K562 (cell line): Measurements from ENCODE around the gene YOD1. TPM values are rescaled to one million over a fixed set of nuclear protein-coding genes. Genes with fewer than 3 reads are reported as not detected.

Experiments
- EP400 ChIP-seq: fragments of 450-650 bp; IDR thresholded peaks from 2 replicates; pipeline ENCODE4 v1.6.1; 2017; ENCODE audit warnings: antibody characterized with exemption, mild to moderate bottlenecking, moderate library complexity
- FOXP4 ChIP-seq: sonication (generic); formaldehyde crosslinking; IDR thresholded peaks from 2 replicates; pipeline ENCODE4 v1.8.0; 2022; ENCODE audit warnings: mild to moderate bottlenecking, missing genetic modification reagents, borderline replicate concordance
- HCFC1 ChIP-seq: IDR thresholded peaks from 2 replicates; pipeline ENCODE4 v1.6.1; 2012; ENCODE audit warnings: low read depth, low read length, improper control_type of control experiment
- HDAC8 ChIP-seq: fragments of 450-650 bp; IDR thresholded peaks from 2 replicates; pipeline ENCODE4 v1.6.1; 2016; ENCODE audit warnings: mild to moderate bottlenecking, missing genetic modification characterization, moderate library complexity, missing compliant biosample characterization
- HOMEZ ChIP-seq: fragments of 250-450 bp; sonication (Bioruptor Pico); IDR thresholded peaks from 2 replicates; pipeline ENCODE4 v1.4.0; 2020; ENCODE audit warnings: mild to moderate bottlenecking, moderate library complexity
- KLF10 ChIP-seq: fragments of 250-450 bp; sonication (Bioruptor Pico); IDR thresholded peaks from 2 replicates; pipeline ENCODE4 v1.6.1; 2021; ENCODE audit warnings: matching md5 sums
- MAFF ChIP-seq: IDR thresholded peaks from 2 replicates; pipeline ENCODE4 v1.6.1; 2012; ENCODE audit warnings: low read length, improper control_type of control experiment
- MCM7 ChIP-seq, 2 experiments: fragments of 450-650 bp; IDR thresholded peaks; 2 replicates each; pipeline ENCODE4 v1.6.1; 2016 to 2018
- MTA3 ChIP-seq: fragments of 450-650 bp; formaldehyde crosslinking; IDR thresholded peaks from 2 replicates; pipeline ENCODE4 v1.6.1; 2017; ENCODE audit warnings: mild to moderate bottlenecking, borderline replicate concordance
- NFIX ChIP-seq: fragments of 250-450 bp; sonication (Bioruptor Pico); IDR thresholded peaks from 2 replicates; pipeline ENCODE4 v1.4.0; 2020; ENCODE audit warnings: low read depth, mild to moderate bottlenecking, moderate library complexity
- NR2C2 ChIP-seq, 2 experiments: fragments of 200-800 bp in 1 of 2; sonication (Bioruptor generic) in 1 of 2; sonication (generic) in 1 of 2; formaldehyde crosslinking in 1 of 2; IDR thresholded peaks; 2 replicates each; pipeline versions ENCODE4 v1.6.1 to v1.8.0; 2016 to 2022; ENCODE audit warnings: mild to moderate bottlenecking in 1 of 2, missing compliant biosample characterization in 1 of 2, missing genetic modification characterization in 1 of 2, missing genetic modification reagents in 1 of 2
- RFX1 ChIP-seq: fragments of 450-650 bp; IDR thresholded peaks from 2 replicates; pipeline ENCODE4 v1.6.1; 2016; ENCODE audit warnings: mild to moderate bottlenecking, moderate library complexity
- RNF219 ChIP-seq: fragments of 250-450 bp; sonication (Bioruptor Pico); IDR thresholded peaks from 2 replicates; pipeline ENCODE4 v1.5.0; 2022; ENCODE audit warnings: mild to moderate bottlenecking
- SMARCA4 ChIP-seq: fragments of 450-650 bp; IDR thresholded peaks from 2 replicates; pipeline ENCODE4 v1.6.1; 2016
- TBP ChIP-seq: optimal IDR thresholded peaks from 2 replicates; pipeline ENCODE3; 2011; ENCODE audit warnings: low read depth, low read length, improper control_type of control experiment
- XRCC5 ChIP-seq: fragments of 200-400 bp; formaldehyde crosslinking; IDR thresholded peaks from 2 replicates; pipeline ENCODE4 v1.6.1; 2017; ENCODE audit warnings: low read depth, mild to moderate bottlenecking, low read length
- ZHX1 ChIP-seq: fragments of 150-350 bp; conservative IDR thresholded peaks from 2 replicates; pipeline ENCODE4 v1.6.1; 2014; ENCODE audit warnings: low read length
- ZNF146 ChIP-seq: IDR thresholded peaks from one replicate; pipeline ENCODE4 v1.6.1; 2018; ENCODE audit warnings: missing compliant biosample characterization; ENCODE audit not compliant: unreplicated experiment
- ZNF431 ChIP-seq: sonication (generic); formaldehyde crosslinking; IDR thresholded peaks from 2 replicates; pipeline ENCODE4 v1.8.0; 2022; ENCODE audit warnings: mild to moderate bottlenecking, missing genetic modification reagents
- polyA plus RNA-seq, 8 experiments: library from polyadenylated mRNA; depleted of rRNA in 4 of 8; stranded (reverse) in 5 of 8; unstranded in 3 of 8; fragments of >200 nt; fragmentation: Nextera tagmentation in 2 of 8; fragmentation: Illumina TruSeq in 1 of 8; extraction: Ambion mirVana in 2 of 8; extraction: Trizol in 1 of 8; gene quantifications; 2 replicates each; pipeline versions ENCODE4 v1.2.1 to v1.2.3, GENCODE V29; 2011 to 2014; ENCODE audit warnings: inconsistent platforms in 1 of 8, missing spikeins in 1 of 8
- total RNA-seq, 7 experiments: library from RNA; depleted of rRNA in 6 of 7; stranded (reverse); fragments of >200 nt in 6 of 7; fragmentation: Illumina TruSeq in 2 of 7; extraction: Trizol in 2 of 7; gene quantifications; 2 replicates each; pipeline versions ENCODE4 v1.2.1 to v1.2.3, GENCODE V29; 2011 to 2021; ENCODE audit warnings: low replicate concordance in 1 of 7

YOD1 gene
- total and polyA plus RNA-seq, 9 of the 15 experiments (the other 6 are each of a cell fraction or from before 2014, with no cell fraction given) = 18.2 to 78.1 (median 46.9) TPM

- TF ChIP-seq ZHX1 = no peak
- peak; percentile 62 for TF ChIP-seq XRCC5
- TF ChIP-seq EP400 = peak; percentile 70; the same call in 1 of the 2 replicates
- TF ChIP-seq RNF219 (CRISPR knock-in tag) = no peak
- no peak for TF ChIP-seq MCM7 (IDR thresholded peaks at IDR 0.05)
- 0 out of 2 replicates have a peak, but pooled peaks have one; percentile 22 for TF ChIP-seq FOXP4 (CRISPR knock-in tag)
- peak; percentile 64; the same call in 1 of the 2 replicates for TF ChIP-seq HDAC8 (tag)
- TF ChIP-seq NFIX = no peak
- TF ChIP-seq SMARCA4 = 0 out of 2 replicates have a peak, but pooled peaks have one; percentile 17
- TF ChIP-seq HCFC1 = no peak; the same call in 1 of the 2 replicates
- no peak for TF ChIP-seq ZNF146 (CRISPR knock-in tag)
- 0 out of 2 replicates have a peak, but pooled peaks have one; percentile 56 for TF ChIP-seq NR2C2 (CRISPR knock-in tag; IDR thresholded peaks at IDR 0.05)
- TF ChIP-seq NR2C2 (tag; IDR thresholded peaks at IDR 0.05) = peak; percentile 68; the same call in 1 of the 2 replicates
- TF ChIP-seq TBP = peak; percentile 87
- TF ChIP-seq MAFF = peak; percentile 85
- TF ChIP-seq HOMEZ (CRISPR knock-in tag) = no peak
- TF ChIP-seq KLF10 (CRISPR knock-in tag) = no peak
- peak; percentile 93 for TF ChIP-seq MTA3
- TF ChIP-seq ZNF431 (CRISPR knock-in tag) = peak; percentile 24; the same call in 1 of the 2 replicates
- TF ChIP-seq RFX1 = peak; percentile 96
Measured at GRCh38 chr1:207052911-207053769, 2.1 kb upstream of the YOD1 start, which contains the start of gene PFKFB2 (continued).
